Transverse colon (tissue), 4 donors: ENCODE data around the gene KRT5. TPM values are rescaled to one million over a fixed set of nuclear protein-coding genes. Genes with fewer than 3 reads are reported as not detected.

ENCODE experiments used
- DNase-seq: peaks from one replicate; pipeline ENCODE4 v3.0.0-alpha.2; 2019
- H3K27ac ChIP-seq, 4 donors: fragments of 200-600 bp; sonication (generic); 2 replicates each; pipeline ENCODE4 v1.5.1; 2016 to 2018; ENCODE audit warnings: inconsistent platforms in 4 of 4
- H3K27me3 ChIP-seq: fragments of 200-600 bp; sonication (generic); 2 replicates; pipeline ENCODE4 v1.5.1; 2017; ENCODE audit warnings: inconsistent platforms
- H3K36me3 ChIP-seq, 4 donors: fragments of 200-600 bp; sonication (generic); 2 replicates each; pipeline ENCODE4 v1.5.1; 2017 to 2019; ENCODE audit warnings: inconsistent platforms in 4 of 4
- H3K4me1 ChIP-seq, 4 donors: fragments of 200-600 bp; sonication (generic); 2 replicates each; pipeline ENCODE4 v1.5.1; 2017 to 2020; ENCODE audit warnings: inconsistent platforms in 4 of 4
- H3K4me3 ChIP-seq, 4 donors: fragments of 200-600 bp; sonication (generic); 1 replicate in 1 of 4; 2 replicates in 3 of 4; pipeline versions ENCODE4 v1.5.1 to v1.6.1; 2017 to 2019; ENCODE audit warnings: inconsistent platforms in 4 of 4
- H3K9me3 ChIP-seq, 2 donors: fragments of 200-600 bp; sonication (generic); 2 replicates each; pipeline ENCODE4 v1.5.1; 2017 to 2019; ENCODE audit warnings: inconsistent platforms in 2 of 2
- CTCF ChIP-seq, 5 experiments: fragments of 200-600 bp in 3 of 5; fragments of 450-650 bp in 2 of 5; sonication (generic) in 3 of 5; IDR thresholded peaks; 1 replicate in 2 of 5; 2 replicates in 3 of 5; pipeline ENCODE4 v1.5.1; 2016 to 2017; ENCODE audit warnings: antibody characterized with exemption in 5 of 5, inconsistent platforms in 3 of 5, mild to moderate bottlenecking in 2 of 5, moderate library complexity in 1 of 5
- EP300 ChIP-seq: sonication (generic); formaldehyde crosslinking; IDR thresholded peaks from one replicate; pipeline ENCODE4 v1.6.1; 2017; ENCODE audit warnings: antibody characterized with exemption, low read depth
- POLR2A ChIP-seq: fragments of 450-650 bp; IDR thresholded peaks from one replicate; pipeline ENCODE4 v1.6.1; 2016; ENCODE audit warnings: antibody characterized with exemption, mild to moderate bottlenecking, moderate library complexity
- POLR2AphosphoS5 ChIP-seq, 3 donors: sonication (generic); formaldehyde crosslinking; IDR thresholded peaks; one replicate each; pipeline ENCODE4 v1.6.1; 2016; ENCODE audit warnings: antibody characterized with exemption in 3 of 3
- WGBS, 2 donors: methylation state at CpG; one replicate each; pipeline ENCODE4 v1.1.5; 2018; ENCODE audit warnings: low coverage in 1 of 2; 5-methylcytosine and 5-hydroxymethylcytosine counted together
- in situ Hi-C, 4 donors: fragments of 200-750 bp; cut with MboI; loops; one replicate each; pipeline versions ENCODE4 v1.15.0 to v1.15.1; 2017; ENCODE audit warnings: low sequenced_read_pairs in 3 of 4, low pct_ligation_motif_present in 1 of 4, low pct_unique_long_range_greater_than_20kb in 1 of 4
- intact Hi-C: fragments of 100-400 bp; cut with DNase I; formaldehyde crosslinking; loops from one replicate; pipeline ENCODE4 v1.15.1; 2023; ENCODE audit warnings: low total_unique reads
- total RNA-seq, 4 donors: library from RNA; depleted of rRNA; stranded (reverse); fragments of >200 nt; gene quantifications; one replicate each; pipeline ENCODE4 v1.1.0, GENCODE V29; 2016

KRT5 gene
- total RNA-seq, 4 donors from 2014 or later: not detected

DNA sequence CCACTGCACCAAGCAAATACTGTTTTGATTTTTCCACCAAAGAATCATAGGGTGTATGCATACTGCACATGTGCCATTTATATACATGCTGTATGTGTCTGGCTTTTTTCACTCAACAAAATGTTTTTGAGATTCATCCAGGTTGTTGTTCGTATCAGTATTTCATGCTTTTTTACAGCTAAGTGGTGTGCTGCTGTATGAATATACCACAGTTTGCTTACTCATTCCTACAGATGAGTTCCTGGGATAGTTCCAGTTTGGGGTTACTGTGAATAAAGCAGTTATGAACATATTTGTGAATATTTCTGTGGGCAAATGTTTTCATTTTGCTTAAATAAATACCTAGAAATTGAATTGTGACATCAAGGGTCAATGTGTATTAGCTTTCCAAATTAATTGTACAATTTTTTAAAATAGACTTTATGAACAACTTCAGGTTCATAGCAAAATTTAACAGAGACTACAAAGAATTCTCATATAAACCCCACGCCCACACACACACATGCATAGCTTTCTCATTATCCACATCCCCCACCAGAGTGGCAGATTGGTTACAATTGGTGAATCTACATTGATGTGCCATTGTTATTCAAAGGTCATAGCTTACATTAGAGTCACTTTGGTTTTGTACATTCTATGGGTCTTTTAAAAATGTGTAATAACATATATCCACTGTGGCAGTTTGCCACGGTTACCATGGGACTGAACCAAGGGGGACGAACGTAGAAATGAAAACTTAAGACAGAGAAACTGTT lies 20.2 kb downstream of the KRT5 start:
- intact Hi-C loops (no loop called here), in situ Hi-C loops (loop anchor here in 2 of 4 donors (10.0 kb wide), 2 partner anchors 105 to 115 kb away; partner anchors contain the start of gene KRT84 (in 1 of the 2))
- DNase-seq: no peak
- Histone ChIP-seq H3K9me3 (no peaks in the 10 kb centered on the region), H3K36me3 (no peaks in the 10 kb centered on the region), H3K27me3 (no peaks in the 10 kb centered on the region), H3K27ac (no peak overlapping the region), H3K4me3 (no peak overlapping the region), H3K4me1 (peaks cover 0 to 6% (median 0%) of the 10 kb centered on the region in 4 donors)
- WGBS, 2 donors: 82 to 85% methylated on average over 5 of the region's 5 CpGs
- TF ChIP-seq POLR2A (no peak), POLR2AphosphoS5 (IDR thresholded peaks at IDR 0.05) (no peak), CTCF (IDR thresholded peaks at IDR 0.05) (no peak), EP300 (no peak)

- Histone ChIP-seq H3K36me3 (no peaks in the 10 kb centered on the region), H3K27me3 (no peaks in the 10 kb centered on the region), H3K4me3 (no peak overlapping the region), H3K9me3 (no peaks in the 10 kb centered on the region), H3K4me1 (peaks cover 0 to 6% (median 0%) of the 10 kb centered on the region in 4 donors), H3K27ac (no peak overlapping the region)
- WGBS, 2 donors: 29 to 80% methylated on average over 1 of the region's 1 CpG
- DNase-seq: no peak
- intact Hi-C loops (no loop called here), in situ Hi-C loops (loop anchor here in 1 of 4 donors (10.0 kb wide), 1 partner anchor 114 kb away; the partner anchor contains the start of gene KRT84)
- TF ChIP-seq POLR2A: no peak
- TF ChIP-seq POLR2AphosphoS5 (IDR thresholded peaks at IDR 0.05): no peak
- TF ChIP-seq EP300: no peak
- no peak for TF ChIP-seq CTCF (IDR thresholded peaks at IDR 0.05)
Measured at GRCh38 chr12:52498946-52499345, 21.2 kb downstream of the KRT5 start.

- intact Hi-C loops: no loop called here
- Histone ChIP-seq H3K27ac (no peak overlapping the region), H3K4me1 (peaks cover 0 to 6% (median 0%) of the 10 kb centered on the region in 4 donors), H3K27me3 (no peaks in the 10 kb centered on the region), H3K36me3 (no peaks in the 10 kb centered on the region), H3K4me3 (no peak overlapping the region), H3K9me3 (no peaks in the 10 kb centered on the region)
- TF ChIP-seq EP300 (no peak), POLR2AphosphoS5 (IDR thresholded peaks at IDR 0.05) (no peak), CTCF (IDR thresholded peaks at IDR 0.05) (no peak), POLR2A (no peak)
- in situ Hi-C loops: loop anchor here in 1 of 4 donors (10.0 kb wide), 1 partner anchor 113 kb away; the partner anchor contains the start of gene KRT84
- 81 to 85% methylated on average over 7 of the region's 7 CpGs for WGBS, 2 donors
- no peak for DNase-seq
Measured at GRCh38 chr12:52497975-52498374, 22.2 kb downstream of the KRT5 start.

GRCh38 chr12:52496590-52497071 lies 23.6 kb downstream of the KRT5 start:
- Histone ChIP-seq H3K27ac (no peak overlapping the region), H3K4me3 (no peak overlapping the region), H3K4me1 (peaks cover 0 to 6% (median 0%) of the 10 kb centered on the region in 4 donors), H3K27me3 (no peaks in the 10 kb centered on the region), H3K9me3 (no peaks in the 10 kb centered on the region), H3K36me3 (no peaks in the 10 kb centered on the region)
- in situ Hi-C loops (loop anchor here in 1 of 4 donors (10.0 kb wide), 1 partner anchor 112 kb away; the partner anchor contains the start of gene KRT84), intact Hi-C loops (no loop called here)
- 67 to 100% methylated on average over 1 to 4 of the region's 4 CpGs for WGBS, 2 donors
- no peak for TF ChIP-seq POLR2A
- no peak for TF ChIP-seq POLR2AphosphoS5 (IDR thresholded peaks at IDR 0.05)
- TF ChIP-seq CTCF (IDR thresholded peaks at IDR 0.05): no peak
- TF ChIP-seq EP300: no peak
- no peak for DNase-seq
